Endothelial cell of umbilical vein (primary cell): ENCODE data around the gene SCARF2. TPM values are rescaled to one million over a fixed set of nuclear protein-coding genes. Genes with fewer than 3 reads are reported as not detected.

ENCODE experiments used
- BruUV-seq: library from RNA; stranded (reverse); fragments of 400-500 nt; replicated peaks from 2 replicates; lab custom pipeline; 2021; lab: Mats Ljungman, UMichigan
- CTCF ChIA-PET: fragments of 300-600, 350-600 bp; sonication (Branson Sonifier 250); formaldehyde crosslinking; loops from one replicate; lab custom pipeline; 2021; ENCODE audit warnings: antibody characterized with exemption, inconsistent platforms; lab: Charles Lee
- POLR2A ChIA-PET: fragments of 300-600, 350-600 bp; sonication (Branson Sonifier 250); formaldehyde crosslinking; loops from one replicate; lab custom pipeline; 2021; ENCODE audit warnings: antibody characterized with exemption, inconsistent platforms; lab: Charles Lee
- DNase-seq: peaks from one replicate; pipeline ENCODE4 v3.0.0-alpha.2; 2011; ENCODE audit warnings: low read depth, low spot score
- FAIRE-seq: peaks from 2 replicates; lab custom pipeline; 2011; peaks lifted over from hg19 to GRCh38; lab: Jason Lieb, UNC
- H2AFZ ChIP-seq: 2 replicates; pipeline ENCODE4 v1.6.0; 2012; ENCODE audit warnings: low read depth, low read length, control low read depth, inconsistent platforms
- H3K27ac ChIP-seq: 2 replicates; pipeline ENCODE4 v1.5.1; 2011; ENCODE audit warnings: low read depth, mild to moderate bottlenecking, control low read depth, low read length, moderate library complexity; ENCODE audit not compliant: insufficient read depth
- H3K27me3 ChIP-seq, 2 experiments: 2 replicates each; pipeline versions ENCODE4 v1.6.0 to v1.6.1; 2011; ENCODE audit warnings: low read length in 2 of 2, mixed read lengths in 1 of 2; ENCODE audit not compliant: control insufficient read depth in 2 of 2, insufficient read depth in 2 of 2
- H3K36me3 ChIP-seq, 2 experiments: 2 replicates in 1 of 2; 3 replicates in 1 of 2; pipeline ENCODE4 v1.5.1; 2011; ENCODE audit warnings: low read length in 2 of 2, mild to moderate bottlenecking in 1 of 2, moderate library complexity in 1 of 2; ENCODE audit not compliant: control insufficient read depth in 2 of 2, insufficient read depth in 2 of 2; ENCODE audit errors: extremely low read depth in 1 of 2
- H3K4me1 ChIP-seq: 3 replicates; pipeline ENCODE4 v1.5.1; 2011; ENCODE audit warnings: mild to moderate bottlenecking, low read length; ENCODE audit not compliant: control insufficient read depth, insufficient read depth; ENCODE audit errors: extremely low read depth
- H3K4me2 ChIP-seq: 2 replicates; pipeline ENCODE4 v1.6.1; 2011; ENCODE audit warnings: low read length, control low read depth, mixed read lengths; ENCODE audit not compliant: insufficient read depth
- H3K4me3 ChIP-seq, 3 experiments: fragments of 200-600 bp in 1 of 3; sonication (generic), shearing (Covaris generic) in 1 of 3; replicated peaks in 1 of 3; 2 replicates each; pipeline ENCODE4 v1.5.1; 2011 to 2016; ENCODE audit warnings: control low read depth in 3 of 3, low read length in 3 of 3, mild to moderate bottlenecking in 2 of 3, inconsistent platforms in 1 of 3, low read depth in 1 of 3, moderate library complexity in 1 of 3; ENCODE audit not compliant: insufficient read depth in 1 of 3
- H3K79me2 ChIP-seq: 2 replicates; pipeline ENCODE4 v1.6.0; 2012; ENCODE audit warnings: low read length, inconsistent platforms; ENCODE audit not compliant: control insufficient read depth, insufficient read depth
- H3K9ac ChIP-seq: replicated peaks from 2 replicates; pipeline ENCODE3; 2011; ENCODE audit warnings: low read length, control low read depth; ENCODE audit not compliant: insufficient read depth; ENCODE audit errors: extremely low read depth
- H3K9me1 ChIP-seq: replicated peaks from 3 replicates; pipeline ENCODE4 v1.6.0; 2011; ENCODE audit warnings: mild to moderate bottlenecking, low read length; ENCODE audit not compliant: control insufficient read depth, insufficient read depth; ENCODE audit errors: extremely low read depth
- H3K9me3 ChIP-seq: replicated peaks from 2 replicates; pipeline ENCODE4 v1.5.1; 2012; ENCODE audit warnings: low read length, inconsistent platforms; ENCODE audit not compliant: control insufficient read depth, insufficient read depth
- H4K20me1 ChIP-seq: replicated peaks from 2 replicates; pipeline ENCODE3; 2011; ENCODE audit warnings: mild to moderate bottlenecking, low read length; ENCODE audit not compliant: control insufficient read depth, insufficient read depth; ENCODE audit errors: extremely low read depth
- CTCF ChIP-seq, 2 donors: IDR thresholded peaks; 1 replicate in 1 of 2; 2 replicates in 1 of 2; pipeline ENCODE4 v1.5.1; 2011; ENCODE audit warnings: low read length in 2 of 2, mild to moderate bottlenecking in 2 of 2, moderate library complexity in 2 of 2, control low read depth in 1 of 2, inconsistent platforms in 1 of 2, low read depth in 1 of 2; ENCODE audit not compliant: insufficient read depth in 1 of 2; ENCODE audit errors: extremely low read depth in 1 of 2
- FOS ChIP-seq: IDR thresholded peaks from 2 replicates; pipeline ENCODE4 v1.6.1; 2011; ENCODE audit warnings: mild to moderate bottlenecking, low read length, moderate library complexity, borderline replicate concordance; ENCODE audit not compliant: insufficient read depth
- GATA2 ChIP-seq: IDR thresholded peaks from 2 replicates; pipeline ENCODE4 v1.7.0; 2011; ENCODE audit warnings: low read depth, mild to moderate bottlenecking, moderate library complexity, mixed read lengths, low read length; ENCODE audit not compliant: insufficient read length, insufficient read depth
- MAX ChIP-seq: IDR thresholded peaks from 2 replicates; pipeline ENCODE4 v1.6.1; 2011; ENCODE audit not compliant: insufficient read depth, insufficient read length
- POLR2A ChIP-seq: IDR thresholded peaks from 2 replicates; pipeline ENCODE4 v1.6.1; 2012; ENCODE audit warnings: low read depth, mild to moderate bottlenecking, control low read depth, low read length
- dilution Hi-C: fragments of 300-500 bp; cut with MboI; formaldehyde crosslinking; loops from one replicate; pipeline ENCODE4 v1.15.0; 2019; ENCODE audit warnings: low sequenced_read_pairs; ENCODE audit not compliant: extremely low pct_ligation_motif_present
- intact Hi-C: fragments of 100-400 bp; cut with micrococcal nuclease; formaldehyde crosslinking; loops from one replicate; pipeline ENCODE4 v1.10.0; 2022
- polyA plus RNA-seq, 4 experiments: library from polyadenylated mRNA; depleted of rRNA in 3 of 4; stranded (reverse) in 3 of 4; unstranded in 1 of 4; fragments of >200 nt; gene quantifications; 2 replicates each; pipeline versions ENCODE4 v1.2.1 to v1.2.3, GENCODE V29; 2011 to 2012; ENCODE audit warnings: missing spikeins in 1 of 4
- total RNA-seq: library from RNA; stranded (reverse); gene quantifications from 2 replicates; pipeline ENCODE4 v1.2.3, GENCODE V29; 2021

The SCARF2 gene
- total and polyA plus RNA-seq, 2 donors (not counting 3 experiments of a cell fraction or from before 2014, with no cell fraction given) = 15.7 to 20.1 TPM

GRCh38 chr22:20421507-20421874 lies 16.1 kb downstream of the SCARF2 start:
- ChIA-PET CTCF (interaction anchor here (1.0 to 1.2 kb wide), 2 partner anchors 13 to 35 kb away, joined by 3 read pairs; no protein-coding TSS in a partner anchor), POLR2A (no interaction called here)
- Histone ChIP-seq H3K9me3 (no peaks in the 10 kb centered on the region), H4K20me1 (no peaks in the 10 kb centered on the region), H3K27me3 (no peaks in the 10 kb centered on the region), H3K4me2 (no peak overlapping the region), H2AFZ (no peak overlapping the region), H3K9me1 (no peaks in the 10 kb centered on the region), H3K9ac (no peak overlapping the region), H3K27ac (no peak overlapping the region), H3K4me3 (no peak overlapping the region), H3K36me3 (peaks cover 0 to 3% of the 10 kb centered on the region in 2 experiments), H3K79me2 (no peaks in the 10 kb centered on the region), H3K4me1 (no peaks in the 10 kb centered on the region)
- FAIRE-seq (no peak), DNase-seq (no peak)
- no peak for TF ChIP-seq POLR2A
- no peak for TF ChIP-seq MAX
- TF ChIP-seq GATA2 = no peak
- TF ChIP-seq CTCF (IDR thresholded peaks at IDR 0.05; ENCODE audit: extremely low read depth in 1 of 2, insufficient read depth in 1 of 2, low read depth in 1 of 2, low read length in 2 of 2) = no peak
- TF ChIP-seq FOS = no peak
- dilution Hi-C loops = no loop called here
- BruUV-seq = no TSS peak
- intact Hi-C loops = no loop called here
